Upper lobe of left lung (tissue), 4 donors: ENCODE measurements around the gene RNF114.

Source experiments
- CTCF ChIP-seq, 6 experiments: fragments of 450-650 bp in 4 of 6; fragments of 200-600 bp in 2 of 6; sonication (generic) in 2 of 6; IDR thresholded peaks; one replicate each; pipeline ENCODE4 v1.5.1; 2016 to 2019; ENCODE audit warnings: antibody characterized with exemption in 6 of 6
- EP300 ChIP-seq, 4 donors: sonication (generic); formaldehyde crosslinking; IDR thresholded peaks; one replicate each; pipeline ENCODE4 v1.5.1; 2017; ENCODE audit warnings: antibody characterized with exemption in 4 of 4, control low read depth in 2 of 4
- POLR2A ChIP-seq, 4 donors: fragments of 450-650 bp; IDR thresholded peaks; one replicate each; pipeline ENCODE4 v1.5.1; 2016 to 2017; ENCODE audit warnings: antibody characterized with exemption in 4 of 4, mild to moderate bottlenecking in 2 of 4
- POLR2AphosphoS5 ChIP-seq, 2 donors: sonication (generic); formaldehyde crosslinking; IDR thresholded peaks; one replicate each; pipeline ENCODE4 v1.5.1; 2017; ENCODE audit warnings: antibody characterized with exemption in 2 of 2

- TF ChIP-seq CTCF (IDR thresholded peaks at IDR 0.05) (no peak), POLR2A (IDR thresholded peaks at IDR 0.05) (no peak), POLR2AphosphoS5 (IDR thresholded peaks at IDR 0.05) (no peak), EP300 (IDR thresholded peaks at IDR 0.05) (no peak)
These were observed 21.1 kb upstream of the RNF114 start for GRCh38 chr20:49915118-49915379.
